BE2C (cell line): ENCODE results near the gene HOATZ.

Experiments
- DNase-seq: peaks from one replicate; pipeline ENCODE4 v3.0.0-alpha.2; 2020
- H3K27me3 ChIP-seq: fragments of 250-450 bp; sonication (Bioruptor Pico); 2 replicates; pipeline ENCODE4 v1.5.1; 2020; ENCODE audit warnings: mild to moderate bottlenecking
- H3K36me3 ChIP-seq: fragments of 250-450 bp; sonication (Bioruptor Pico); 2 replicates; pipeline ENCODE4 v1.5.1; 2020; ENCODE audit warnings: mild to moderate bottlenecking
- H3K4me1 ChIP-seq: fragments of 250-450 bp; sonication (Bioruptor Pico); 2 replicates; pipeline ENCODE4 v1.5.1; 2020
- H3K4me3 ChIP-seq: 2 replicates; pipeline ENCODE4 v1.5.1; 2011; ENCODE audit warnings: low read depth, low read length
- H3K9me3 ChIP-seq: fragments of 250-450 bp; sonication (Bioruptor Pico); 2 replicates; pipeline ENCODE4 v1.5.1; 2020
- CTCF ChIP-seq: IDR thresholded peaks from 2 replicates; pipeline ENCODE4 v1.5.1; 2012; ENCODE audit warnings: mild to moderate bottlenecking, low read depth, low read length

Gene HOATZ

GRCh38 chr11:111555255-111555654 lies 40.7 kb downstream of the HOATZ start:
- DNase-seq: no peak
- H3K9me3 ChIP-seq: peaks cover 5% of the 10 kb centered on the region
- H3K4me3 ChIP-seq: no peak overlapping the region
- TF ChIP-seq CTCF: no peak
- H3K27me3 ChIP-seq: no peaks in the 10 kb centered on the region
- H3K36me3 ChIP-seq: no peaks in the 10 kb centered on the region
- no peaks in the 10 kb centered on the region for H3K4me1 ChIP-seq

GRCh38 chr11:111557425-111558111 lies 43.0 kb downstream of the HOATZ start:
- Histone ChIP-seq H3K9me3 (peaks cover 5% of the 10 kb centered on the region), H3K36me3 (no peaks in the 10 kb centered on the region), H3K27me3 (no peaks in the 10 kb centered on the region), H3K4me3 (no peak overlapping the region), H3K4me1 (no peaks in the 10 kb centered on the region)
- no peak for DNase-seq
- no peak for TF ChIP-seq CTCF

GRCh38 chr11:111559800-111560464 lies 45.4 kb downstream of the HOATZ start:
- Histone ChIP-seq H3K9me3 (peaks cover 5% of the 10 kb centered on the region), H3K36me3 (no peaks in the 10 kb centered on the region), H3K27me3 (no peaks in the 10 kb centered on the region), H3K4me3 (no peak overlapping the region), H3K4me1 (no peaks in the 10 kb centered on the region)
- no peak for DNase-seq
- TF ChIP-seq CTCF: no peak

GRCh38 chr11:111560800-111561199 lies 46.2 kb downstream of the HOATZ start:
- Histone ChIP-seq H3K36me3 (no peaks in the 10 kb centered on the region), H3K27me3 (no peaks in the 10 kb centered on the region), H3K9me3 (peaks cover 5% of the 10 kb centered on the region), H3K4me1 (peaks cover under 1% of the 10 kb centered on the region), H3K4me3 (no peak overlapping the region)
- TF ChIP-seq CTCF: no peak
- no peak for DNase-seq

- Histone ChIP-seq H3K9me3 (peaks cover under 1% of the 10 kb centered on the region), H3K36me3 (no peaks in the 10 kb centered on the region), H3K4me1 (peaks cover 6% of the 10 kb centered on the region), H3K4me3 (no peak overlapping the region), H3K27me3 (no peaks in the 10 kb centered on the region)
- TF ChIP-seq CTCF: no peak
- no peak for DNase-seq
Measured at GRCh38 chr11:111561306-111561705, 46.7 kb downstream of the HOATZ start.

- no peak for DNase-seq
- no peak overlapping the region for H3K4me3 ChIP-seq
- H3K9me3 ChIP-seq: no peaks in the 10 kb centered on the region
- no peaks in the 10 kb centered on the region for H3K36me3 ChIP-seq
- H3K4me1 ChIP-seq: peaks cover 8% of the 10 kb centered on the region
- no peaks in the 10 kb centered on the region for H3K27me3 ChIP-seq
- TF ChIP-seq CTCF: no peak
Measured at GRCh38 chr11:111561791-111562325, 47.3 kb downstream of the HOATZ start.
